Progenitor cell of endocrine pancreas (in vitro differentiated cells): ENCODE measurements around the gene MSI2. TPM values are rescaled to one million over a fixed set of nuclear protein-coding genes. Genes with fewer than 3 reads are reported as not detected.

Source experiments
- DNase-seq: peaks from one replicate; pipeline ENCODE4 v3.0.0; 2021; ENCODE audit warnings: low spot score; ENCODE audit not compliant: unreplicated experiment
- H3K27ac Mint-ChIP-seq: 2 replicates; pipeline ENCODE4 v1.8.0; 2021; ENCODE audit warnings: mild to moderate bottlenecking, moderate library complexity, mixed read lengths
- H3K27me3 Mint-ChIP-seq: 2 replicates; pipeline ENCODE4 v1.8.0; 2021; ENCODE audit warnings: mixed read lengths
- H3K36me3 Mint-ChIP-seq: 2 replicates; pipeline ENCODE4 v1.8.0; 2022; ENCODE audit warnings: mixed read lengths; ENCODE audit not compliant: insufficient read depth
- H3K4me1 Mint-ChIP-seq: 2 replicates; pipeline ENCODE4 v1.8.0; 2021; ENCODE audit warnings: low read depth, mixed read lengths
- H3K4me3 Mint-ChIP-seq: 2 replicates; pipeline ENCODE4 v1.8.0; 2021; ENCODE audit warnings: low read depth, mild to moderate bottlenecking, moderate library complexity, mixed read lengths
- H3K9me3 Mint-ChIP-seq: 2 replicates; pipeline ENCODE4 v1.8.0; 2021; ENCODE audit warnings: low read depth, mixed read lengths
- CTCF ChIP-seq: fragments of 200-600 bp; sonication (generic); IDR thresholded peaks from one replicate; pipeline ENCODE4 v1.5.0; 2021; ENCODE audit warnings: antibody characterized with exemption, mild to moderate bottlenecking; ENCODE audit not compliant: unreplicated experiment
- total RNA-seq: library from RNA; stranded (reverse); gene quantifications from 2 replicates; pipeline ENCODE4 v1.2.1, GENCODE V29; 2021

The MSI2 gene
- total RNA-seq, 1 donor from 2014 or later, result 164 TPM

DNA sequence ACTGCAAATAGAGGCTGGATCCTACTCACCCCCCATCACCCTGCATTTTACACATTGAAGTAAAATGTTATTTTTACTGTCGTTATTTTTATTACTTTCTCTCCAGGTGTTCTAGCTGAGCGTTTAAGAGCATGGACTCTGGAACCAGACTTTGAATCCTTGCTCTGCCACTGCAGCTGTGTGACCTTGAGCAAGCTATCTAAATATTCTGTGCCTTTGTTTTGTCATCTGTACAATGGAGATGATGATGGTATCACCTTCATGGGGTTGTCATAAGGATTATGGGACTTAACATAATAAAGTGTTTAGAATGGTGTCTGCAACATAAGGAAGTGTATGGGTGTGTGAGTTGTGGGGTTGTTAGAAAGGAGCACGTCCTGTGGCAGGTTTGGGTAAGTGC lies 17.8 kb downstream of the MSI2 start:
- H3K4me1 Mint-ChIP-seq, result peaks cover 16% of the 10 kb centered on the region
- no peaks in the 10 kb centered on the region for H3K9me3 Mint-ChIP-seq
- H3K36me3 Mint-ChIP-seq, result peaks cover 35% of the 10 kb centered on the region
- H3K27me3 Mint-ChIP-seq, result no peaks in the 10 kb centered on the region
- TF ChIP-seq CTCF, result no peak
- H3K27ac Mint-ChIP-seq, result no peak overlapping the region
- no peak for DNase-seq
- H3K4me3 Mint-ChIP-seq, result no peak overlapping the region

- peaks cover 12% of the 10 kb centered on the region for H3K4me1 Mint-ChIP-seq
- no peaks in the 10 kb centered on the region for H3K9me3 Mint-ChIP-seq
These were observed 18.9 kb downstream of the MSI2 start for GRCh38 chr17:57275071-57275764.

DNA sequence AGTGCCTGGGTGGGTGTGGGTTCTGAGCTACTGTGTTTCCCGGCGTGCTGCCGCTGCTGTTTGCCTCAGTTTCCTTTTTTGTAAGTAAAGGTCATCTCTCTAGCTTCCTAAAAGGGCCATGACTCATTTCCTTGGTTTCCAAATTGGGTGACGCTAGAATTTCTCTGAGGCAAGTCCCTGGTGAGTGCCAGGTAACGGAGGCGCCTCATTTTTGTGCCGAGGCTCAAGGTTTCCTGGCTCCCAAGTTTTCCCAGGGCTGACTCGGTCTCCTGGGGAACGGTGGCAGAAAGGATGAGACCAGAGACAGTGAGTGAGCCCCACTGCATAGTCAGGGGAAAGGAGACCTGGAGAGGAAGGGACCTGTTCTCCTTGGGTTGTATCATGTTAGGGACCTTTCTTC lies 20.3 kb downstream of the MSI2 start:
- Mint-ChIP-seq H3K4me3 (no peak overlapping the region), H3K36me3 (peaks cover 37% of the 10 kb centered on the region), H3K27ac (no peak overlapping the region), H3K9me3 (no peaks in the 10 kb centered on the region), H3K4me1 (peaks cover 10% of the 10 kb centered on the region), H3K27me3 (no peaks in the 10 kb centered on the region)
- no peak for DNase-seq
- TF ChIP-seq CTCF, result no peak

More at GRCh38 chr17:57275071-57275764, 18.9 kb downstream of the MSI2 start:
- Mint-ChIP-seq H3K27ac (no peak overlapping the region), H3K27me3 (no peaks in the 10 kb centered on the region), H3K4me3 (no peak overlapping the region), H3K36me3 (peaks cover 33% of the 10 kb centered on the region)
- DNase-seq, result no peak
- no peak for TF ChIP-seq CTCF

DNA sequence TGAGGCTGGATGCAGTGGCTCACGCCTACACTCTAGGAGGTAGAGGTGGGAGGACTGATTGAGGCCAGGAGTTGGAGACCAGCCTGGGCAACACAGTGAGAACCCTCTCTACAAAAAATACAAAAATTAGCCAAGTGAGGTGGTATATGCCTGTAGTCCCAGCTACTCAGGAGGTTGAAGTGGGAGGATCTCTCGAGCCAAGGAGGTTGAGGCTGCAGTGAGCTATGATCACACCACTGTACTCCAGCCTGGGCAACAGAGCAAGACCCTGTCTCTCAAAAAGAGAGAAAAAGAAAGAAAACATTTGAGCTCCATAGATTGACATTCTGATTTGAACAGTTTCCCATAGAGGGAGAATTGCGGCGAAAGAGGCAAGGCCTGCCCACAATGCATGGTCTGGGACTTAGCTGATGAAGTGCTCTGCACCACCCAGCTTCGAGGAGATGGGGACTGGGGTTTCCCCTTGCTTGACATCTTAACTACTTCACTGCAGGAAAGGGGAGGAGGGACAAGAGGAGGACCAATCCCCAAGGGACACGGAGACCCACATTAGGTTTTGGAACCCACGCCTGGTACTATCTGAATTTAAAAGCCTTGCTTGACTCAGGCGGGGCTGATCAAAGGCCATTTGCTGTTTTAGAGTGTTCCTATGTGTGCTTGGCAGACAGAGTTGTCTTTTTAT lies 21.7 kb downstream of the MSI2 start:
- TF ChIP-seq CTCF, result no peak
- H3K27me3 Mint-ChIP-seq, result no peaks in the 10 kb centered on the region
- no peak overlapping the region for H3K4me3 Mint-ChIP-seq
- H3K27ac Mint-ChIP-seq, result no peak overlapping the region
- H3K36me3 Mint-ChIP-seq, result peaks cover 40% of the 10 kb centered on the region
- peaks cover 12% of the 10 kb centered on the region for H3K4me1 Mint-ChIP-seq
- no peak for DNase-seq
- H3K9me3 Mint-ChIP-seq, result no peaks in the 10 kb centered on the region

DNA sequence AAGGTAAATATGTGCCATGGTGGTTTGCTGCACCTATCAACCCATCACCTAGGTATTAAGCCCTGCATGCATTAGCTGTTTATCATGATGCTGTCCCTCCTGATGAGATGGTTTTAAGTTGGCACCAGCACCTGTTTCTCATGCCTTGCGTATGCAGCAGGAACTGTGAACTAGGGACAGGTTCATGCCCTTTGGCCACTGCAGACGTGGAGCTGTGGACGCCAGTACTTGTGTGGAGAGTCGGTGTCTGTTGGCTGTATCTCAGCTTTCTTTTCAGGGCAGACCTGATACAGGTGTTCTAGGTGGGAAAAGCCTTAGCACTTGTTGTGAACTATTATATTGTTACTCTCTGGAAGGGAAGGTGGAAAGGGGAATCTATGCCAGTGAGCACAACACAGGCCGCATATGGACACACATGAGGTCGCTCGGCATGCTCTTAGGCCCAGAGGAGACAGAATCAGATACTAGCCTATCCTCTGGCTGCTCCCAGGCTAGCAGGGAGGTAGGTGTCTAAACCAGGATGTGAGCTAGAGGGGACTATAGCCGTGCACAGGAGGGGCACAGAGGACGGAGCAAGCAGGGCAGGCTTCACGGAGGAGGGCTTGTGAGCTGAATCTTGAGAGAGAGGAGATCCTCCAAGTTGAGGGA lies 22.5 kb downstream of the MSI2 start:
- no peaks in the 10 kb centered on the region for H3K27me3 Mint-ChIP-seq

More for the DNA sequence above, 22.5 kb downstream of the MSI2 start:
- no peak overlapping the region for H3K4me3 Mint-ChIP-seq
- H3K4me1 Mint-ChIP-seq, result peaks cover 18% of the 10 kb centered on the region
- no peaks in the 10 kb centered on the region for H3K9me3 Mint-ChIP-seq
- H3K27ac Mint-ChIP-seq, result no peak overlapping the region
- TF ChIP-seq CTCF, result no peak
- H3K36me3 Mint-ChIP-seq, result peaks cover 37% of the 10 kb centered on the region
- DNase-seq, result no peak
